A549 (cell line): Measurements from ENCODE around the gene NSUN7. TPM values are rescaled to one million over a fixed set of nuclear protein-coding genes. Genes with fewer than 3 reads are reported as not detected.

Source experiments
- ATAC-seq, 2 experiments: fragments of 200-7000 bp in 1 of 2; fragments of >200 bp in 1 of 2; cut with Nextera tagmentation in 1 of 2; cut with Tn5 transposase in 1 of 2; 3 replicates each; pipeline versions ENCODE4 v1.8.0 to v1.9.1; 2018 to 2020; ENCODE audit warnings: mild to moderate bottlenecking in 1 of 2, moderate library complexity in 1 of 2
- CTCF ChIA-PET: fragments of 300-600 bp; sonication (Branson Sonifier 250); formaldehyde crosslinking; extraction: SDS; loops from one replicate; lab custom pipeline; 2021; ENCODE audit warnings: antibody characterized with exemption, inconsistent platforms; lab: Yijun Ruan, JAX
- POLR2A ChIA-PET: fragments of 350-600 bp; formaldehyde crosslinking; extraction: SDS; loops from one replicate; lab custom pipeline; 2021; ENCODE audit warnings: antibody characterized with exemption, inconsistent platforms; lab: Yijun Ruan, JAX
- DNase-seq, 2 experiments: peaks; one replicate each; pipeline versions ENCODE4 v3.0.0 to v3.0.0-alpha.2; 2011 to 2016; ENCODE audit warnings: low read depth in 1 of 2, low spot score in 1 of 2
- FAIRE-seq: peaks from 2 replicates; lab custom pipeline; 2011; peaks lifted over from hg19 to GRCh38; lab: Jason Lieb, UNC
- H3K27ac ChIP-seq, 2 experiments: fragments of >200 bp; sonication (Bioruptor Twin); formaldehyde crosslinking; 3 replicates each; pipeline ENCODE4 v1.5.1; 2016 to 2017
- H3K4me1 ChIP-seq: fragments of >200 bp; sonication (Bioruptor Twin); formaldehyde crosslinking; 3 replicates; pipeline ENCODE4 v1.6.1; 2016
- H3K4me2 ChIP-seq: fragments of >200 bp; sonication (Bioruptor Twin); formaldehyde crosslinking; 3 replicates; pipeline ENCODE4 v1.6.1; 2016
- H3K4me3 ChIP-seq: fragments of >200 bp; sonication (Bioruptor Twin); formaldehyde crosslinking; 3 replicates; pipeline ENCODE4 v1.5.1; 2016
- H3K9me3 ChIP-seq: fragments of >200 bp; sonication (Bioruptor Twin); formaldehyde crosslinking; 3 replicates; pipeline ENCODE4 v1.6.1; 2016
- ATOH8 ChIP-seq: fragments of 250-450 bp; sonication (Bioruptor Pico); IDR thresholded peaks from 2 replicates; pipeline ENCODE4 v1.5.0; 2020; ENCODE audit warnings: low read depth, mild to moderate bottlenecking, moderate library complexity
- BHLHE40 ChIP-seq: IDR thresholded peaks from 2 replicates; pipeline ENCODE4 v1.6.1; 2012; ENCODE audit warnings: low read depth, low read length, inconsistent platforms
- CHD4 ChIP-seq: fragments of 200-600 bp; sonication (generic); IDR thresholded peaks from 2 replicates; pipeline ENCODE4 v1.6.1; 2016; ENCODE audit warnings: antibody characterized with exemption, mild to moderate bottlenecking, borderline replicate concordance
- CTCF ChIP-seq: fragments of >200 bp; sonication (Bioruptor Twin); formaldehyde crosslinking; IDR thresholded peaks from 3 replicates; pipeline ENCODE4 v1.5.1; 2016
- E2F6 ChIP-seq: IDR thresholded peaks from 2 replicates; pipeline ENCODE4 v1.6.1; 2012; ENCODE audit warnings: low read depth, borderline replicate concordance
- EHF ChIP-seq: fragments of 250-450 bp; sonication (Bioruptor Pico); IDR thresholded peaks from 2 replicates; pipeline ENCODE4 v1.5.0; 2020; ENCODE audit warnings: mild to moderate bottlenecking
- EHMT2 ChIP-seq: fragments of 200-600 bp; sonication (generic); IDR thresholded peaks from 2 replicates; pipeline ENCODE4 v1.6.1; 2016; ENCODE audit warnings: antibody characterized with exemption, low read depth, mild to moderate bottlenecking, moderate library complexity
- FOSB ChIP-seq: fragments of 250-450 bp; sonication (Bioruptor Pico); IDR thresholded peaks from 2 replicates; pipeline ENCODE4 v1.5.0; 2020; ENCODE audit warnings: mild to moderate bottlenecking, moderate library complexity
- HDAC2 ChIP-seq: fragments of 200-600 bp; sonication (generic); IDR thresholded peaks from 2 replicates; pipeline ENCODE4 v1.6.1; 2016
- HMGXB4 ChIP-seq: fragments of 250-450 bp; sonication (Bioruptor Pico); IDR thresholded peaks from 2 replicates; pipeline ENCODE4 v1.5.0; 2021; ENCODE audit warnings: mild to moderate bottlenecking, moderate library complexity, borderline replicate concordance
- JUN ChIP-seq, 2 experiments: fragments of >200 bp; sonication (Bioruptor Twin); formaldehyde crosslinking; IDR thresholded peaks; 2 replicates in 1 of 2; 3 replicates in 1 of 2; pipeline ENCODE4 v1.6.1; 2016 to 2017
- JUNB ChIP-seq: fragments of >200 bp; sonication (Bioruptor Twin); formaldehyde crosslinking; IDR thresholded peaks from 2 replicates; pipeline ENCODE4 v1.6.1; 2016
- KDM1A ChIP-seq: fragments of 200-600 bp; sonication (generic); IDR thresholded peaks from 2 replicates; pipeline ENCODE4 v1.6.1; 2016; ENCODE audit warnings: low read depth, mild to moderate bottlenecking
- KDM5A ChIP-seq: fragments of 200-600 bp; sonication (generic); IDR thresholded peaks from 2 replicates; pipeline ENCODE4 v1.6.1; 2016; ENCODE audit warnings: antibody characterized with exemption, mild to moderate bottlenecking
- NFE2L2 ChIP-seq: fragments of 150-350 bp; conservative IDR thresholded peaks from 2 replicates; pipeline ENCODE4 v1.6.1; 2014; ENCODE audit warnings: low read length
- NPAS2 ChIP-seq: fragments of 250-450 bp; sonication (Bioruptor Pico); IDR thresholded peaks from 2 replicates; pipeline ENCODE4 v1.8.0; 2022; ENCODE audit warnings: mild to moderate bottlenecking, moderate library complexity, borderline replicate concordance
- NR3C1 ChIP-seq: fragments of >200 bp; sonication (Bioruptor Twin); formaldehyde crosslinking; IDR thresholded peaks from 3 replicates; pipeline ENCODE4 v1.6.1; 2017
- PHF8 ChIP-seq: fragments of 200-600 bp; sonication (generic); IDR thresholded peaks from 2 replicates; pipeline ENCODE4 v1.6.1; 2016; ENCODE audit warnings: low read depth, mild to moderate bottlenecking, antibody characterized with exemption, moderate library complexity, borderline replicate concordance
- POLR2A ChIP-seq: IDR thresholded peaks from 2 replicates; pipeline ENCODE4 v1.6.1; 2012; ENCODE audit warnings: mild to moderate bottlenecking, low read length
- RARB ChIP-seq: fragments of 250-450 bp; sonication (Bioruptor Pico); IDR thresholded peaks from 2 replicates; pipeline ENCODE4 v1.8.0; 2021; ENCODE audit warnings: mild to moderate bottlenecking, moderate library complexity
- SREBF2 ChIP-seq: fragments of 450-650 bp; IDR thresholded peaks from 2 replicates; pipeline ENCODE4 v1.6.1; 2014; ENCODE audit warnings: mild to moderate bottlenecking, moderate library complexity
- ZFP36 ChIP-seq: fragments of 450-650 bp; IDR thresholded peaks from 2 replicates; pipeline ENCODE4 v1.6.1; 2014; ENCODE audit warnings: borderline replicate concordance; ENCODE audit not compliant: partially characterized antibody
- ZNF302 ChIP-seq: fragments of 250-450 bp; sonication (Bioruptor Pico); IDR thresholded peaks from 2 replicates; pipeline ENCODE4 v1.9.0; 2021; ENCODE audit warnings: inconsistent platforms, mild to moderate bottlenecking, moderate library complexity
- ZSCAN20 ChIP-seq: fragments of 250-450 bp; sonication (Bioruptor Pico); IDR thresholded peaks from 2 replicates; pipeline ENCODE4 v1.8.0; 2022; ENCODE audit warnings: mild to moderate bottlenecking, moderate library complexity
- WGBS: methylation state at CpG from one replicate; pipeline ENCODE4 v1.1.6; 2017; ENCODE audit errors: missing lambda C conversion rate; 5-methylcytosine and 5-hydroxymethylcytosine counted together
- polyA plus RNA-seq, 4 experiments: library from polyadenylated mRNA; depleted of rRNA in 3 of 4; stranded (reverse); fragments of >200 nt; fragmentation: RNase III in 1 of 4; extraction: RNeasy Plus Mini Kit Qiagen cat#74134 plus additional on column Dnase treatment in 1 of 4; gene quantifications; 2 replicates in 3 of 4; 3 replicates in 1 of 4; pipeline ENCODE4 v1.2.3, GENCODE V29; 2011 to 2017
- TF ChIP-seq, protein P1 (sequence below): fragments of >200 bp; sonication (Bioruptor Twin); formaldehyde crosslinking; IDR thresholded peaks from 2 replicates; pipeline ENCODE4 v1.6.1; 2016
- TF ChIP-seq, protein P2 (sequence below): fragments of >200 bp; sonication (Bioruptor Twin); formaldehyde crosslinking; IDR thresholded peaks from 3 replicates; pipeline ENCODE4 v1.6.1; 2016

Gene NSUN7
- polyA plus RNA-seq, 2 of the 4 experiments (the other 2 are of a cell fraction), result 0.65 to 1.4 TPM

DNA sequence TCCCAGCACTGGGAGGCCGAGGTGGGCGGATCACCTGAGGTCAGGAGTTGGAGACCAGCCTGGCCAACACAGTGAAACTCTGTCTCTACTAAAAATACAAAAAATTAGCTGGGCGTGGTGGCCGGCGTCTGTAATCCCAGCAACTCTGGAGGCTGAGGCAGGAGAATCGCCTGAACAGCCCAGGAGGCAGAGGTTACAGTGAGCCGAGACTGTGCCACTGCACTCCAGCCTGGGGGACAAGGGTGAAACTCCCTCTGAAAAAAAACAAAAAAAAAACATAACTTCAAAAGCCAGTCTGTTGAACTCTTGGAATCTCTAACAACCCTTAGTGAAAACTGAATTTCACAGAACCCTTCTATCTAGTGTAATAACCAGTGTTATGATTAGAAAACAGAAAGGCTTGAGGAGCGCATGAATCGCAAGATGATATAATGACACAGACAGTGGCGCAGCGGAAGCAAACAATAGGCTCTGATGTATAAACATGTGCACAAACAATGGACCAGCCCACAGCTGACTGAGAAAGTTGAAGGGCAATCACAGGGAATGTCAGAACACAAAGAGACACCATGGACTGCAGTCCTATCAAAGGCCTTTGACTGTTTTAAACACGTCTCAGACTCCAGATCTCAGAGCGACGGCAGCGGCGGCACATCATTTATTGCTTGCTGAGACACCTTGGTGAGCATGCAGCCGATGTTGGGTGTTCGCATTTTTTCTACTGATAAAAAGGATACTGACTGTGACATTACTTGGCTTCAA is 81.6 kb downstream of the NSUN7 start:
- no peak for TF ChIP-seq ZFP36
- no peak for TF ChIP-seq ZNF302 (CRISPR knock-in tag)
- TF ChIP-seq, protein P1, sequence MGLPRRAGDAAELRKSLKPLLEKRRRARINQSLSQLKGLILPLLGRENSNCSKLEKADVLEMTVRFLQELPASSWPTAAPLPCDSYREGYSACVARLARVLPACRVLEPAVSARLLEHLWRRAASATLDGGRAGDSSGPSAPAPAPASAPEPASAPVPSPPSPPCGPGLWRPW, result no peak
- no peak for TF ChIP-seq PHF8
- TF ChIP-seq EHF, result no peak
- TF ChIP-seq NR3C1, result no peak
- TF ChIP-seq ATOH8, result no peak
- TF ChIP-seq POLR2A, result no peak
- TF ChIP-seq CTCF, result no peak
- no peak for TF ChIP-seq KDM5A
- no peak for TF ChIP-seq SREBF2
- TF ChIP-seq RARB (CRISPR knock-in tag), result no peak
- Histone ChIP-seq H3K27ac (no peak overlapping the region), H3K4me3 (no peak overlapping the region), H3K4me1 (no peaks in the 10 kb centered on the region), H3K9me3 (no peaks in the 10 kb centered on the region), H3K4me2 (no peak overlapping the region)
- no peak for DNase-seq
- POLR2A ChIA-PET, result no interaction called here
- 93% methylated on average over 16 of the region's 18 CpGs for WGBS
- no peak for ATAC-seq
- no peak for FAIRE-seq
- CTCF ChIA-PET, result interaction anchor here (2.0 kb wide), 1 partner anchor 10 kb away, joined by 8 read pairs; no protein-coding TSS in a partner anchor

DNA sequence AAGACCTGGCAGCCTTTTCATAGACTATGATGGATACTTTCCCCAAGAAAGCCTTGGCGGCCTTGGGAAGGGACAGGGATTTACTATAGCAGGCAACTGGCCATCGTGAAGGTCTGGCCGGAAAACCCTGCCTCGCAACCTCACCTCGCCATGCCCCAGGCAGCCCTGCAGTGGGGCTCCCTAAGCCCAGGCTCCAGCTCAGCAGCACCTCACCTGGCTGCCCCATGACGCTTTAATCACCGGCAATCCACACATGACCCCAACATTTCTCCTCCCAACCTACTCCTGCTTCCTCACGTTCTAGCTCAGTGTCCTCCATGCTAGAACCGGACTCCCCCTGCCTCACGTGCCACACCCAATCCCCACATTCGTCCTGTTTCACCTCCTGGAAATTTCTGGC is 82.4 kb downstream of the NSUN7 start:
- POLR2A ChIA-PET, result no interaction called here
- 86% methylated on average over 11 of the region's 11 CpGs for WGBS
- no peak for ATAC-seq
- no peak for FAIRE-seq
- no peak overlapping the region for H3K27ac ChIP-seq
- H3K9me3 ChIP-seq, result no peaks in the 10 kb centered on the region
- H3K4me3 ChIP-seq, result no peak overlapping the region
- H3K4me1 ChIP-seq, result no peaks in the 10 kb centered on the region
- TF ChIP-seq HMGXB4 (CRISPR knock-in tag), result no peak
- TF ChIP-seq KDM1A, result no peak
- TF ChIP-seq, protein P2, sequence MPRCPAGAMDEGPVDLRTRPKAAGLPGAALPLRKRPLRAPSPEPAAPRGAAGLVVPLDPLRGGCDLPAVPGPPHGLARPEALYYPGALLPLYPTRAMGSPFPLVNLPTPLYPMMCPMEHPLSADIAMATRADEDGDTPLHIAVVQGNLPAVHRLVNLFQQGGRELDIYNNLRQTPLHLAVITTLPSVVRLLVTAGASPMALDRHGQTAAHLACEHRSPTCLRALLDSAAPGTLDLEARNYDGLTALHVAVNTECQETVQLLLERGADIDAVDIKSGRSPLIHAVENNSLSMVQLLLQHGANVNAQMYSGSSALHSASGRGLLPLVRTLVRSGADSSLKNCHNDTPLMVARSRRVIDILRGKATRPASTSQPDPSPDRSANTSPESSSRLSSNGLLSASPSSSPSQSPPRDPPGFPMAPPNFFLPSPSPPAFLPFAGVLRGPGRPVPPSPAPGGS, result no peak
- TF ChIP-seq ZNF302 (CRISPR knock-in tag), result no peak
- TF ChIP-seq EHMT2, result no peak
- TF ChIP-seq HDAC2, result no peak
- TF ChIP-seq NR3C1, result no peak
- no peak for TF ChIP-seq FOSB (CRISPR knock-in tag)
- no peak for TF ChIP-seq JUNB
- TF ChIP-seq CTCF, result no peak
- no peak for TF ChIP-seq JUN (IDR thresholded peaks at IDR 0.05)
- TF ChIP-seq E2F6, result no peak
- no peak for TF ChIP-seq BHLHE40
- TF ChIP-seq CHD4, result no peak
- no peak for TF ChIP-seq POLR2A
- TF ChIP-seq ZSCAN20, result no peak
- no peak for TF ChIP-seq ZFP36
- no peak for TF ChIP-seq NPAS2 (CRISPR knock-in tag)
- no peak for TF ChIP-seq NFE2L2
- TF ChIP-seq KDM5A, result no peak
- no peak overlapping the region for H3K4me2 ChIP-seq
- no peak for DNase-seq
- CTCF ChIA-PET, result interaction anchor here (0.7 kb wide), 1 partner anchor 38 kb away, joined by 3 read pairs; no protein-coding TSS in a partner anchor
